ENCODE data around the gene THSD4. TPM values are rescaled to one million over a fixed set of nuclear protein-coding genes. Genes with fewer than 3 reads are reported as not detected.

Gene THSD4
- total RNA-seq, 1 experiment from 2014 or later, result 65.4 TPM

DNA sequence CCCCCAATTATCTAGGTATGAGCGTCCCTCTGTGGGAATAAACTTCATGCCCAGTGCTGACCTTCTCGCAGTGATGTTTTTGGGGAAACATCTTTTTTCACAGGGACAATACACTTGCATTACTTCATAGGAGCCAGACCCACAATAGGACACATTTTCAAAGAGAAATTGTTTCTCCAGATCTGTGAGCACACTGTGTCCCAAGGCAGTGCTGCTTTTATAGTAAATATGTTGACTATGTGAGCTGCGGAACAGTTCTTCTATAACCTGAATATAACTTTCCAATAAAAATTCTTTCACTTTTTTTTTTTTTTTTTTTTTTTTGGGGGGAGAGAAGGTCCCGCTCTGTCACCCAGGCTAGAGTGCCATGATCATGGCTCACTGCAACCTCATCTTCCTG lies 17.4 kb upstream of the THSD4 start:
- Histone ChIP-seq H3K9me3 (ENCODE audit: control insufficient read depth, insufficient read depth, low read depth, low read length) (no peaks in the 10 kb centered on the region), H3K4me1 (ENCODE audit: control insufficient read depth, insufficient read depth, low read length) (0 out of 2 replicates have a peak, but pooled peaks cover 4% of the 10 kb centered on the region), H3K4me3 (ENCODE audit: low read depth in 2 of 2, low read length in 2 of 2) (no peak overlapping the region), H3K27ac (ENCODE audit: low read length) (no peak overlapping the region), H3K36me3 (ENCODE audit: control insufficient read depth, insufficient read depth, low read length) (no peaks in the 10 kb centered on the region), H3K27me3 (ENCODE audit: control insufficient read depth, insufficient read depth, low read length) (no peaks in the 10 kb centered on the region)
- in situ Hi-C loops (cut with HindIII; ENCODE audit: low pct_unique_long_range_greater_than_20kb, low sequenced_read_pairs), result no loop called here
- intact Hi-C loops (cut with micrococcal nuclease; ENCODE audit: unreplicated experiment), result no loop called here
- ATAC-seq (no peak), DNase-seq (ENCODE audit: low read depth, low spot score) (no peak)
- no TSS peak for BruUV-seq (replicated peaks)
- TF ChIP-seq, protein P1, sequence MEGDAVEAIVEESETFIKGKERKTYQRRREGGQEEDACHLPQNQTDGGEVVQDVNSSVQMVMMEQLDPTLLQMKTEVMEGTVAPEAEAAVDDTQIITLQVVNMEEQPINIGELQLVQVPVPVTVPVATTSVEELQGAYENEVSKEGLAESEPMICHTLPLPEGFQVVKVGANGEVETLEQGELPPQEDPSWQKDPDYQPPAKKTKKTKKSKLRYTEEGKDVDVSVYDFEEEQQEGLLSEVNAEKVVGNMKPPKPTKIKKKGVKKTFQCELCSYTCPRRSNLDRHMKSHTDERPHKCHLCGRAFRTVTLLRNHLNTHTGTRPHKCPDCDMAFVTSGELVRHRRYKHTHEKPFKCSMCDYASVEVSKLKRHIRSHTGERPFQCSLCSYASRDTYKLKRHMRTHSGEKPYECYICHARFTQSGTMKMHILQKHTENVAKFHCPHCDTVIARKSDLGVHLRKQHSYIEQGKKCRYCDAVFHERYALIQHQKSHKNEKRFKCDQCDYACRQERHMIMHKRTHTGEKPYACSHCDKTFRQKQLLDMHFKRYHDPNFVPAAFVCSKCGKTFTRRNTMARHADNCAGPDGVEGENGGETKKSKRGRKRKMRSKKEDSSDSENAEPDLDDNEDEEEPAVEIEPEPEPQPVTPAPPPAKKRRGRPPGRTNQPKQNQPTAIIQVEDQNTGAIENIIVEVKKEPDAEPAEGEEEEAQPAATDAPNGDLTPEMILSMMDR (IDR thresholded peaks at IDR 0.05), result no peak
- TF ChIP-seq TCF7L2 (IDR thresholded peaks at IDR 0.05; ENCODE audit: low read depth, low read length) (no peak), POLR2AphosphoS5 (IDR thresholded peaks at IDR 0.05; ENCODE audit: low read depth, low read length) (no peak), SIN3A (IDR thresholded peaks at IDR 0.05; ENCODE audit: borderline replicate concordance, insufficient read depth, low read depth, low read length) (no peak)
- TF ChIP-seq, protein P2, sequence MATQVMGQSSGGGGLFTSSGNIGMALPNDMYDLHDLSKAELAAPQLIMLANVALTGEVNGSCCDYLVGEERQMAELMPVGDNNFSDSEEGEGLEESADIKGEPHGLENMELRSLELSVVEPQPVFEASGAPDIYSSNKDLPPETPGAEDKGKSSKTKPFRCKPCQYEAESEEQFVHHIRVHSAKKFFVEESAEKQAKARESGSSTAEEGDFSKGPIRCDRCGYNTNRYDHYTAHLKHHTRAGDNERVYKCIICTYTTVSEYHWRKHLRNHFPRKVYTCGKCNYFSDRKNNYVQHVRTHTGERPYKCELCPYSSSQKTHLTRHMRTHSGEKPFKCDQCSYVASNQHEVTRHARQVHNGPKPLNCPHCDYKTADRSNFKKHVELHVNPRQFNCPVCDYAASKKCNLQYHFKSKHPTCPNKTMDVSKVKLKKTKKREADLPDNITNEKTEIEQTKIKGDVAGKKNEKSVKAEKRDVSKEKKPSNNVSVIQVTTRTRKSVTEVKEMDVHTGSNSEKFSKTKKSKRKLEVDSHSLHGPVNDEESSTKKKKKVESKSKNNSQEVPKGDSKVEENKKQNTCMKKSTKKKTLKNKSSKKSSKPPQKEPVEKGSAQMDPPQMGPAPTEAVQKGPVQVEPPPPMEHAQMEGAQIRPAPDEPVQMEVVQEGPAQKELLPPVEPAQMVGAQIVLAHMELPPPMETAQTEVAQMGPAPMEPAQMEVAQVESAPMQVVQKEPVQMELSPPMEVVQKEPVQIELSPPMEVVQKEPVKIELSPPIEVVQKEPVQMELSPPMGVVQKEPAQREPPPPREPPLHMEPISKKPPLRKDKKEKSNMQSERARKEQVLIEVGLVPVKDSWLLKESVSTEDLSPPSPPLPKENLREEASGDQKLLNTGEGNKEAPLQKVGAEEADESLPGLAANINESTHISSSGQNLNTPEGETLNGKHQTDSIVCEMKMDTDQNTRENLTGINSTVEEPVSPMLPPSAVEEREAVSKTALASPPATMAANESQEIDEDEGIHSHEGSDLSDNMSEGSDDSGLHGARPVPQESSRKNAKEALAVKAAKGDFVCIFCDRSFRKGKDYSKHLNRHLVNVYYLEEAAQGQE (IDR thresholded peaks at IDR 0.05; ENCODE audit: insufficient read depth in 1 of 2, low read depth in 2 of 2, low read length in 1 of 2), result no peak
- ChIA-PET POLR2A (interaction anchor here (0.6 to 0.7 kb wide), 2 partner anchors 56 to 108 kb away, joined by 4 to 25 read pairs; no protein-coding TSS in a partner anchor), CTCF (interaction anchor here (0.7 kb wide), 1 partner anchor 46 kb away, joined by 11 read pairs; no protein-coding TSS in a partner anchor)

DNA sequence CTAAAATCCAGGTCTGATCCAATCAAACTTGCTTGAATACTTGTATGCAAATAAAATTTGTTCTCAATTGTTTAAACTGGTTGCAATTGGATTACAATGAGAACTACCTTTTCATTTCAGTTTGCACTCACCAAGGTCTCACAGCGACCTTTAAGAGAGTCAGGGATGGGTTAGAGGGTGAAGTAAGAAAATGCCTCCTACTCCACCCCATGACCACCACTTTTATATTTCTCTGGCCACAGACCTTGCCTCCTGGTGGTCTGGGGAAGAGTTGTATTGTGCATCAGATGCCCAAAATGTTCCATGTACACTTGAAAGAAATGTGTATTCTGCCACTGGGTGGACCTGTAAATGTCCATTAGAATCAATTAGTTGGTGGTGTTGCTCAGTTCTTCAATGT lies 16.4 kb upstream of the THSD4 start:
- no peak for ATAC-seq
- intact Hi-C loops (cut with micrococcal nuclease; ENCODE audit: unreplicated experiment), result no loop called here
- in situ Hi-C loops (cut with HindIII; ENCODE audit: low pct_unique_long_range_greater_than_20kb, low sequenced_read_pairs), result no loop called here
- POLR2A ChIA-PET, result interaction anchor here (0.6 kb wide), 1 partner anchor 33 kb away, joined by 3 read pairs; no protein-coding TSS in a partner anchor
- CTCF ChIA-PET, result no interaction called here
- BruUV-seq (replicated peaks), result no TSS peak
- no peaks in the 10 kb centered on the region for H3K27me3 ChIP-seq (ENCODE audit: control insufficient read depth, insufficient read depth, low read length)
- H3K27ac ChIP-seq (ENCODE audit: low read length), result no peak overlapping the region
- H3K36me3 ChIP-seq (ENCODE audit: control insufficient read depth, insufficient read depth, low read length), result no peaks in the 10 kb centered on the region
- TF ChIP-seq, protein P2 (IDR thresholded peaks at IDR 0.05; ENCODE audit: insufficient read depth in 1 of 2, low read depth in 2 of 2, low read length in 1 of 2), result no peak
- TF ChIP-seq, protein P1 (IDR thresholded peaks at IDR 0.05), result peak; percentile 12; the same call in 1 of the 2 replicates
- no peak for DNase-seq (ENCODE audit: low read depth, low spot score)
- no peak overlapping the region for H3K4me3 ChIP-seq (ENCODE audit: low read depth in 2 of 2, low read length in 2 of 2)
- H3K9me3 ChIP-seq (ENCODE audit: control insufficient read depth, insufficient read depth, low read depth, low read length), result no peaks in the 10 kb centered on the region
- H3K4me1 ChIP-seq (ENCODE audit: control insufficient read depth, insufficient read depth, low read length), result 0 out of 2 replicates have a peak, but pooled peaks cover 8% of the 10 kb centered on the region
